Measurements from ENCODE around the gene SRPRA.

The SRPRA gene

GRCh38 chr11:126284829-126285228 is 16.1 kb upstream of the SRPRA start:
- TF ChIP-seq, protein P1, sequence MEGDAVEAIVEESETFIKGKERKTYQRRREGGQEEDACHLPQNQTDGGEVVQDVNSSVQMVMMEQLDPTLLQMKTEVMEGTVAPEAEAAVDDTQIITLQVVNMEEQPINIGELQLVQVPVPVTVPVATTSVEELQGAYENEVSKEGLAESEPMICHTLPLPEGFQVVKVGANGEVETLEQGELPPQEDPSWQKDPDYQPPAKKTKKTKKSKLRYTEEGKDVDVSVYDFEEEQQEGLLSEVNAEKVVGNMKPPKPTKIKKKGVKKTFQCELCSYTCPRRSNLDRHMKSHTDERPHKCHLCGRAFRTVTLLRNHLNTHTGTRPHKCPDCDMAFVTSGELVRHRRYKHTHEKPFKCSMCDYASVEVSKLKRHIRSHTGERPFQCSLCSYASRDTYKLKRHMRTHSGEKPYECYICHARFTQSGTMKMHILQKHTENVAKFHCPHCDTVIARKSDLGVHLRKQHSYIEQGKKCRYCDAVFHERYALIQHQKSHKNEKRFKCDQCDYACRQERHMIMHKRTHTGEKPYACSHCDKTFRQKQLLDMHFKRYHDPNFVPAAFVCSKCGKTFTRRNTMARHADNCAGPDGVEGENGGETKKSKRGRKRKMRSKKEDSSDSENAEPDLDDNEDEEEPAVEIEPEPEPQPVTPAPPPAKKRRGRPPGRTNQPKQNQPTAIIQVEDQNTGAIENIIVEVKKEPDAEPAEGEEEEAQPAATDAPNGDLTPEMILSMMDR (IDR thresholded peaks at IDR 0.05; ENCODE audit: control insufficient read depth, insufficient read depth, low read depth, low read length, missing control alignments), result no peak
- peak; percentile 70 for DNase-seq (ENCODE audit: low read depth)
- no peak overlapping the region for H3K4me3 ChIP-seq (ENCODE audit: control insufficient read depth, low read depth, low read length)

GRCh38 chr11:126282736-126283591 is 14.3 kb upstream of the SRPRA start, which contains the start of gene TIRAP:
Gene TIRAP (plus strand): TSS chr11:126283093. CDS start chr11:126290895, 7,802 bp downstream.
- peak within 1 kb of the TSS; percentile 69 for H3K4me3 ChIP-seq (ENCODE audit: control insufficient read depth, low read depth, low read length)
- TF ChIP-seq, protein P1 (IDR thresholded peaks at IDR 0.05; ENCODE audit: control insufficient read depth, insufficient read depth, low read depth, low read length, missing control alignments), result no peak
- DNase-seq (ENCODE audit: low read depth), result no peak

GRCh38 chr11:126282361-126282735 is 13.7 kb upstream of the SRPRA start:
- peak overlapping the region; percentile 69 for H3K4me3 ChIP-seq (ENCODE audit: control insufficient read depth, low read depth, low read length)
- TF ChIP-seq, protein P1 (IDR thresholded peaks at IDR 0.05; ENCODE audit: control insufficient read depth, insufficient read depth, low read depth, low read length, missing control alignments), result no peak
- no peak for DNase-seq (ENCODE audit: low read depth)

DNA sequence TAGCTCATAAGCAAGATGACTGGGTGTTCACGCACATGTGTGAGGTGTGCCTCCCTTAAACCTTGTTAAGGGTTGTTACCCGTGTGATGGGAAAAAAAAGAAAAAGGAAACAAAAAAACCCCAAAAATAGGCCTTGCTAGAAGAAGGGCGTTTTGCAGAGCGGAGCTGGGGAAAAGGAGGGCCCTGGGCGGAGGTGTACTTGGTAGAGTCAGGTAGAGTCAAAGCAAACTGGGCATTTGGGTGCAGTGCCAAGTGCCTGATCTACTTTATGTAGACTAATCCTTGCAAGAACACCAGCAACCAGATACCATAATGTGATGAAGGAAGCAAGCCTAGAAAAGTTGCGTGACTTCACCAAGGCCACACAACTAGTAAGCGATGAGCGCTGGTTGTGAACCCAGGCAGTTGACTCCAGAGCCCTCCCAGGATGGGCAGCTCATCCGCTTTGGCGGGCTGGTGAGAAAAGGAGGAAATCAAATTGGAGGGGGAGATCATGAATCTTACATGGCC is 13.0 kb upstream of the SRPRA start:
- H3K4me3 ChIP-seq (ENCODE audit: control insufficient read depth, low read depth, low read length), result no peak overlapping the region
- TF ChIP-seq, protein P1 (IDR thresholded peaks at IDR 0.05; ENCODE audit: control insufficient read depth, insufficient read depth, low read depth, low read length, missing control alignments), result no peak
- DNase-seq (ENCODE audit: low read depth), result no peak

DNA sequence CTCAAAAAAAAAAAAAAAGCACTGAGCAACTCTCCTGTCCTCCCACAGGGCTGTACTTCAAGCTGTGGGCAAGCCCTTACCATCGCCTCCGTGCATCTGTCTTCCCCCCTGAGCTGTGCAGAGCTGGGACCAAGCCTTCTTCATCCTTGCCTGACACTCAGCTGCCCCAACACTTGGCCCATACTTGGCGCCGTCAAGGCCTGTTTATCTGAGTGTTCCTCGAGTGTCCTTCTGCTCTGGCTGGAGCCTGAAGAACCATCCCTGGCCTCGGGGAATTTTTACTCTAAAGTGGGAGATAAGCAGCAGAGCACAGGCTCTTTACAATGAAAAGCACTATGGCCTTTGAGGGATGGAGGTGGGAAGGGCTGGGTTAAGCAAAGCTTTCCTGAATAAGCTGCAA is 12.6 kb upstream of the SRPRA start:
- DNase-seq (ENCODE audit: low read depth), result no peak
- TF ChIP-seq, protein P1 (IDR thresholded peaks at IDR 0.05; ENCODE audit: control insufficient read depth, insufficient read depth, low read depth, low read length, missing control alignments), result no peak
- H3K4me3 ChIP-seq (ENCODE audit: control insufficient read depth, low read depth, low read length), result no peak overlapping the region

GRCh38 chr11:126280595-126280994 is 11.9 kb upstream of the SRPRA start:
- no peak for DNase-seq (ENCODE audit: low read depth)
- H3K4me3 ChIP-seq (ENCODE audit: control insufficient read depth, low read depth, low read length), result no peak overlapping the region
- TF ChIP-seq, protein P1 (IDR thresholded peaks at IDR 0.05; ENCODE audit: control insufficient read depth, insufficient read depth, low read depth, low read length, missing control alignments), result no peak

Data from AG09309 (cell line).